Epithelial cell of proximal tubule (primary cell): Measurements from ENCODE around the gene AEBP1. TPM values are rescaled to one million over a fixed set of nuclear protein-coding genes. Genes with fewer than 3 reads are reported as not detected.

ENCODE experiments used
- DNase-seq: peaks from one replicate; pipeline ENCODE4 v3.0.0-alpha.2; 2011; ENCODE audit warnings: low read depth
- H3K4me3 ChIP-seq: 2 replicates; pipeline ENCODE4 v1.5.1; 2011; ENCODE audit warnings: low read depth, mild to moderate bottlenecking, low read length
- CTCF ChIP-seq: conservative IDR thresholded peaks from 2 replicates; pipeline ENCODE4 v1.5.1; 2012; ENCODE audit warnings: low read depth, mild to moderate bottlenecking, low read length
- total RNA-seq: library from RNA; depleted of rRNA; stranded (reverse); fragments of >200 nt; gene quantifications from 2 replicates; pipeline ENCODE4 v1.2.3, GENCODE V29; 2015

AEBP1 gene
- total RNA-seq, 1 donor from 2014 or later: 78.4 TPM

GRCh38 chr7:44101966-44102845, 1.9 kb upstream of the AEBP1 start:
- no peak for DNase-seq

GRCh38 chr7:44102846-44103565, 1.1 kb upstream of the AEBP1 start:
- no peak for DNase-seq
- H3K4me3 ChIP-seq: no peak overlapping the region
- TF ChIP-seq CTCF: no peak

More at GRCh38 chr7:44101966-44102845, 1.9 kb upstream of the AEBP1 start:
- no peak overlapping the region for H3K4me3 ChIP-seq
- TF ChIP-seq CTCF: no peak

GRCh38 chr7:44103566-44103922, 601 bp upstream of the AEBP1 start:
- TF ChIP-seq CTCF: no peak
- DNase-seq: no peak
- no peak overlapping the region for H3K4me3 ChIP-seq

GRCh38 chr7:44104860-44105771, 971 bp downstream of the AEBP1 start:
- no peak for TF ChIP-seq CTCF
- peak; percentile 79 for DNase-seq
- peak overlapping the region; percentile 23 for H3K4me3 ChIP-seq

- DNase-seq: no peak
- H3K4me3 ChIP-seq: no peak overlapping the region
- no peak for TF ChIP-seq CTCF
These were observed 1.7 kb downstream of the AEBP1 start for GRCh38 chr7:44105832-44106231.

- no peak for TF ChIP-seq CTCF
- no peak overlapping the region for H3K4me3 ChIP-seq
- DNase-seq: no peak
These were observed 2.3 kb downstream of the AEBP1 start for GRCh38 chr7:44106311-44107065.
